HG02884 (cell line): Measurements from ENCODE around the gene ITGA1.
A peak's percentile ranks its signal among the peaks of the same experiment; 100 is the strongest.

Experiments
- ATAC-seq: cut with Tn5 transposase; IDR thresholded peaks from one replicate; pipeline ENCODE4 v1.9.1; 2021; ENCODE audit warnings: mild to moderate bottlenecking, moderate library complexity; ENCODE audit not compliant: unreplicated experiment

Gene ITGA1

GRCh38 chr5:52989781-52990527 lies 202.2 kb downstream of the ITGA1 start:
- ATAC-seq: peak; percentile 19

- ATAC-seq: no peak
Measured at GRCh38 chr5:52990528-52990925, 202.8 kb downstream of the ITGA1 start.

- no peak for ATAC-seq
Measured at GRCh38 chr5:52993367-52993766, 205.7 kb downstream of the ITGA1 start.

GRCh38 chr5:52994266-52994665 lies 206.6 kb downstream of the ITGA1 start:
- ATAC-seq: no peak

- no peak for ATAC-seq
Measured at GRCh38 chr5:52995095-52995494, 207.4 kb downstream of the ITGA1 start.

- ATAC-seq: no peak
Measured at GRCh38 chr5:52995914-52996313, 208.2 kb downstream of the ITGA1 start.

- no peak for ATAC-seq
Measured at GRCh38 chr5:52996979-52997378, 209.3 kb downstream of the ITGA1 start.

GRCh38 chr5:52997424-52997823 lies 209.7 kb downstream of the ITGA1 start:
- no peak for ATAC-seq

GRCh38 chr5:52998552-52999313 lies 211.0 kb downstream of the ITGA1 start:
- peak; percentile 67 for ATAC-seq

GRCh38 chr5:52999344-52999949 lies 211.7 kb downstream of the ITGA1 start:
- ATAC-seq: no peak

- no peak for ATAC-seq
Measured at GRCh38 chr5:53001541-53001940, 213.8 kb downstream of the ITGA1 start.

- no peak for ATAC-seq
Measured at GRCh38 chr5:53002491-53002890, 214.8 kb downstream of the ITGA1 start.

- no peak for ATAC-seq
Measured at GRCh38 chr5:53003144-53003543, 215.4 kb downstream of the ITGA1 start.

- no peak for ATAC-seq
Measured at GRCh38 chr5:53006911-53007890, 219.5 kb downstream of the ITGA1 start.

- peak; percentile 99 for ATAC-seq
Measured at GRCh38 chr5:53008751-53009150, 221.0 kb downstream of the ITGA1 start.
